Keratinocyte (primary cell): ENCODE results near the gene DNHD1. TPM values are rescaled to one million over a fixed set of nuclear protein-coding genes. Genes with fewer than 3 reads are reported as not detected.
A peak's percentile ranks its signal among the peaks of the same experiment; 100 is the strongest.

Experiments used
- DNase-seq: peaks from one replicate; pipeline ENCODE4 v3.0.0-alpha.2; 2011; ENCODE audit warnings: low read depth, missing footprints, low spot score
- FAIRE-seq: peaks from 2 replicates; lab custom pipeline; 2011; peaks lifted over from hg19 to GRCh38; lab: Jason Lieb, UNC
- H2AFZ ChIP-seq: 2 replicates; pipeline ENCODE4 v1.6.0; 2012; ENCODE audit warnings: low read length, control low read depth, inconsistent platforms; ENCODE audit not compliant: control insufficient read depth
- H3K27ac ChIP-seq: 2 replicates; pipeline ENCODE4 v1.5.1; 2011; ENCODE audit warnings: low read length; ENCODE audit not compliant: control insufficient read depth, insufficient read depth
- H3K27me3 ChIP-seq: 3 replicates; pipeline ENCODE4 v1.6.0; 2011; ENCODE audit warnings: low read length; ENCODE audit not compliant: control insufficient read depth, insufficient read depth; ENCODE audit errors: extremely low read depth
- H3K36me3 ChIP-seq, 2 experiments: 2 replicates in 1 of 2; 3 replicates in 1 of 2; pipeline ENCODE4 v1.5.1; 2011; ENCODE audit warnings: low read length in 2 of 2, mild to moderate bottlenecking in 1 of 2; ENCODE audit not compliant: control insufficient read depth in 2 of 2, insufficient read depth in 2 of 2; ENCODE audit errors: extremely low read depth in 1 of 2
- H3K4me1 ChIP-seq: 3 replicates; pipeline ENCODE4 v1.5.1; 2011; ENCODE audit warnings: low read length; ENCODE audit not compliant: control insufficient read depth, insufficient read depth; ENCODE audit errors: extremely low read depth
- H3K4me2 ChIP-seq: 3 replicates; pipeline ENCODE4 v1.6.0; 2011; ENCODE audit warnings: low read depth, low read length; ENCODE audit not compliant: control insufficient read depth, insufficient read depth; ENCODE audit errors: extremely low read depth
- H3K4me3 ChIP-seq, 3 experiments: fragments of 200-600 bp in 1 of 3; sonication (generic) in 1 of 3; 2 replicates in 2 of 3; 3 replicates in 1 of 3; pipeline ENCODE4 v1.5.1; 2011 to 2016; ENCODE audit warnings: low read length in 3 of 3, mild to moderate bottlenecking in 3 of 3, control low read depth in 2 of 3, inconsistent platforms in 1 of 3, low read depth in 1 of 3, mixed read lengths in 1 of 3, mixed run types in 1 of 3, moderate library complexity in 1 of 3; ENCODE audit not compliant: control insufficient read depth in 2 of 3, insufficient read depth in 2 of 3; ENCODE audit errors: extremely low read depth in 1 of 3
- H3K79me2 ChIP-seq: 2 replicates; pipeline ENCODE4 v1.6.0; 2012; ENCODE audit warnings: low read length; ENCODE audit not compliant: control insufficient read depth, insufficient read depth
- H3K9ac ChIP-seq: 3 replicates; pipeline ENCODE4 v1.6.0; 2011; ENCODE audit warnings: low read length; ENCODE audit not compliant: control insufficient read depth, insufficient read depth; ENCODE audit errors: extremely low read depth
- H3K9me1 ChIP-seq: 3 replicates; pipeline ENCODE4 v1.6.0; 2011; ENCODE audit warnings: low read length; ENCODE audit not compliant: control insufficient read depth, insufficient read depth; ENCODE audit errors: extremely low read depth
- H3K9me3 ChIP-seq: 2 replicates; pipeline ENCODE4 v1.5.1; 2012; ENCODE audit warnings: low read depth, low read length; ENCODE audit not compliant: control insufficient read depth
- H4K20me1 ChIP-seq: 3 replicates; pipeline ENCODE4 v1.6.0; 2011; ENCODE audit warnings: low read length; ENCODE audit not compliant: control insufficient read depth, insufficient read depth; ENCODE audit errors: extremely low read depth
- CTCF ChIP-seq, 3 experiments: IDR thresholded peaks in 1 of 3; conservative IDR thresholded peaks in 1 of 3; optimal IDR thresholded peaks in 1 of 3; 2 replicates in 2 of 3; 3 replicates in 1 of 3; pipeline versions ENCODE3 to v1.5.1; 2011; ENCODE audit warnings: low read length in 3 of 3, mild to moderate bottlenecking in 3 of 3, moderate library complexity in 2 of 3, control low read depth in 1 of 3, inconsistent platforms in 1 of 3; ENCODE audit not compliant: insufficient read depth in 2 of 3; ENCODE audit errors: extremely low read depth in 1 of 3
- EZH2 ChIP-seq: IDR thresholded peaks from one replicate; pipeline ENCODE4 v1.6.1; 2012; ENCODE audit warnings: inconsistent platforms, mild to moderate bottlenecking, low read length, moderate library complexity
- dilution Hi-C: fragments of 300-500 bp; cut with MboI; formaldehyde crosslinking; loops from one replicate; pipeline ENCODE4 v1.7.0; 2020; ENCODE audit warnings: low sequenced_read_pairs; ENCODE audit not compliant: extremely low pct_ligation_motif_present
- polyA plus RNA-seq, 5 experiments: library from polyadenylated mRNA; depleted of rRNA in 3 of 5; stranded (reverse) in 3 of 5; stranded (forward) in 1 of 5; unstranded in 1 of 5; fragments of >200 nt; gene quantifications; 1 replicate in 1 of 5; 2 replicates in 3 of 5; 3 replicates in 1 of 5; pipeline versions ENCODE4 v1.2.1 to v1.2.3, GENCODE V29; 2011 to 2012; ENCODE audit warnings: missing spikeins in 2 of 5, low read depth in 1 of 5, low replicate concordance in 1 of 5

Gene DNHD1
- polyA plus RNA-seq, 1 donor (not counting 4 experiments of a cell fraction or from before 2014, with no cell fraction given) = 2.9 TPM

GRCh38 chr11:6612213-6613041 lies 115.3 kb downstream of the DNHD1 start, which contains the start of gene TAF10:
TSS of gene TAF10 (minus strand) at chr11:6612216. CDS start at chr11:6612189, 27 bp downstream.
- no peaks in the 10 kb centered on the region for H4K20me1 ChIP-seq
- peaks cover 17% of the 10 kb centered on the region for H3K4me1 ChIP-seq
- peak within 1 kb of the TSS; percentile 82 for H2AFZ ChIP-seq
- dilution Hi-C loops = no loop called here
- no peaks in the 10 kb centered on the region for H3K27me3 ChIP-seq
- DNase-seq = peak; percentile 54
- H3K9me1 ChIP-seq = no peaks in the 10 kb centered on the region
- H3K27ac ChIP-seq = peak within 1 kb of the TSS; percentile 86
- peak within 1 kb of the TSS; percentile 70 to 83 (median 73) for H3K4me3 ChIP-seq
- no peaks in the 10 kb centered on the region for H3K9me3 ChIP-seq
- peaks cover 48 to 60% of the 10 kb centered on the region in 2 experiments for H3K36me3 ChIP-seq
- FAIRE-seq = peak; percentile 57
- peak within 1 kb of the TSS; percentile 84 for H3K9ac ChIP-seq
- TF ChIP-seq CTCF (optimal IDR thresholded peaks at IDR 0.05 in 1 of 3, IDR thresholded peaks at IDR 0.05 in 1 of 3, conservative IDR thresholded peaks at IDR 0.05 in 1 of 3; ENCODE audit: extremely low read depth in 1 of 3, insufficient read depth in 2 of 3, low read length in 3 of 3) (peak; percentile 35 to 77 (median 50)), EZH2 (no peak)
- peaks cover 28% of the 10 kb centered on the region for H3K79me2 ChIP-seq
- peak within 1 kb of the TSS; percentile 81 for H3K4me2 ChIP-seq

GRCh38 chr11:6613496-6613895 lies 116.4 kb downstream of the DNHD1 start:
- Histone ChIP-seq H3K4me2 (no peak overlapping the region), H3K9ac (no peak overlapping the region), H4K20me1 (no peaks in the 10 kb centered on the region), H3K4me1 (peaks cover 24% of the 10 kb centered on the region), H3K36me3 (peaks cover 42 to 51% of the 10 kb centered on the region in 2 experiments), H3K79me2 (peaks cover 19% of the 10 kb centered on the region), H3K9me3 (no peaks in the 10 kb centered on the region), H3K4me3 (no peak overlapping the region), H2AFZ (no peak overlapping the region), H3K27ac (peak overlapping the region; percentile 86), H3K27me3 (no peaks in the 10 kb centered on the region), H3K9me1 (no peaks in the 10 kb centered on the region)
- DNase-seq (no peak), FAIRE-seq (no peak)
- dilution Hi-C loops = no loop called here
- no peak for TF ChIP-seq EZH2
- TF ChIP-seq CTCF (optimal IDR thresholded peaks at IDR 0.05 in 1 of 3, IDR thresholded peaks at IDR 0.05 in 1 of 3, conservative IDR thresholded peaks at IDR 0.05 in 1 of 3; ENCODE audit: extremely low read depth in 1 of 3, insufficient read depth in 2 of 3, low read length in 3 of 3) = no peak
